Measurements from ENCODE around the gene LUC7L.
"Not testable (repeated sequence)": the region's sequence is repeated elsewhere in the genome, so short reads cannot be mapped to it uniquely, and the experiment has no call there.

The LUC7L gene

DNA sequence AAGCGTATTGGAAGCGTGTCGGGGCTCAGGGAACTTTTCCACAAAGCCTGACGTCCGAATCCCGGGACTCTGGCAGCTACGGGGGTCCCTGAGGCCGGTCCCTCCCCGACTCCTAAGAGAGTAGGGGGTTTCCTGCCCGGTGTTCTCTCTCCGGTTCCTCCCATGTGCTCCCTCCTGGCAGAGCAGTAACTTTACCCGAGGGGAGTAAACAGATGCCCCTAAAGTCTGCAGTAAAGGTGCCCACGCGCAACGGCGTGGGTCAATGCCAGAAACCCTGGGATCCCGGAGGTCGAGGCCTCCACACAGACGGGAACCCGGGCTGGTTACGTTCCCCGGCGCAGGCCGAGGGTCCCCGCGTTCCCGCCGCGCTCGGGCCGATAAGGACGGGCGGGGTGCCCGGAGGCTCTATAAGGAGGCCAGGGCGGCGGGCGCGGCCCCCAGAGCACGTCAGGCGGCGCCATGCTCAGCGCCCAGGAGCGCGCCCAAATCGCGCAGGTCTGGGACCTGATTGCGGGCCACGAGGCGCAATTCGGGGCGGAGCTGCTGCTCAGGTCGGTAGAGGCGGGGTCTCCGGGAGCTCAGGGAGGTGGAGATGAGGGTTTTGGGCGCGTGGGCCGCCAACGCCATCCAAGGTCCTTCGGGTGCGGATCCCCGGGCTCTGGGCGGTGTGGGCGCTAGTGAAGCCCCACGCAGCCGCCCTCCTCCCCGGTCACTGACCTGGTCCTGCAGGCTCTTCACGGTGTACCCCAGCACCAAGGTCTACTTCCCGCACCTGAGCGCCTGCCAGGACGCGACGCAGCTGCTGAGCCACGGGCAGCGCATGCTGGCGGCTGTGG, 63.5 kb downstream of the LUC7L start, which contains the start of gene HBM:
HBM (plus strand) TSS at position 440 of the 836 bp plus-strand sequence; CDS start at position 460, 20 bp downstream.
- DNase-seq (ENCODE audit: low read depth) = no peak

DNA sequence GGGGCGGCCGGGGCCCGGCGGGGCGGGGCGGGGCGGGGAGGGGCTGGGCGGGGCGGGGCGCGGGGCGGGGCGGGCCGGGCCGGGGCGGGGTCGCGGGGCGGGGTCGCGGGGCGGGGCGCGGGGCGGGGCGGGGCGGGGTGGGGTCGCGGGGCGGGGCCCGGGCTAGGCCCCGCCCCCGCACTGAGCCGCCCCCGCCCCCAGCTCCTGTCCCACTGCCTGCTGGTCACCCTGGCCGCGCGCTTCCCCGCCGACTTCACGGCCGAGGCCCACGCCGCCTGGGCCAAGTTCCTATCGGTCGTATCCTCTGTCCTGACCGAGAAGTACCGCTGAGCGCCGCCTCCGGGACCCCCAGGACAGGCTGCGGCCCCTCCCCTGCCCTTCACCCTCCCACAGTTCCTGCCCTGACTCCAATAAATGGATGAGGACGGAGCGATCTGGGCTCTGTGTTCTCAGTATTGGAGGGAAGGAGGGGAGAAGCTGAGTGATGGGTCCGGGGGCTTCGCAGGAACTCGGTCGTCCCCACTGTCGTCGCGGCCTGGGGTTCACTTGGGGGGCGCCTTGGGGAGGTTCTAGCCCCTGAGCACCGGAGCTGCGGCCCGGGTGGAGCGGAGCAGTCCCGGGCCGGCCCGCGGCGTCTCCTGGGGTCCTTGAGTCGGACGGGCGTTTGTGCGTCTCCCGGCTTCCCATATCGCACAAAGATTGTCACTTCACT, 64.3 kb downstream of the LUC7L start:
- DNase-seq (ENCODE audit: low read depth) = no peak

DNA sequence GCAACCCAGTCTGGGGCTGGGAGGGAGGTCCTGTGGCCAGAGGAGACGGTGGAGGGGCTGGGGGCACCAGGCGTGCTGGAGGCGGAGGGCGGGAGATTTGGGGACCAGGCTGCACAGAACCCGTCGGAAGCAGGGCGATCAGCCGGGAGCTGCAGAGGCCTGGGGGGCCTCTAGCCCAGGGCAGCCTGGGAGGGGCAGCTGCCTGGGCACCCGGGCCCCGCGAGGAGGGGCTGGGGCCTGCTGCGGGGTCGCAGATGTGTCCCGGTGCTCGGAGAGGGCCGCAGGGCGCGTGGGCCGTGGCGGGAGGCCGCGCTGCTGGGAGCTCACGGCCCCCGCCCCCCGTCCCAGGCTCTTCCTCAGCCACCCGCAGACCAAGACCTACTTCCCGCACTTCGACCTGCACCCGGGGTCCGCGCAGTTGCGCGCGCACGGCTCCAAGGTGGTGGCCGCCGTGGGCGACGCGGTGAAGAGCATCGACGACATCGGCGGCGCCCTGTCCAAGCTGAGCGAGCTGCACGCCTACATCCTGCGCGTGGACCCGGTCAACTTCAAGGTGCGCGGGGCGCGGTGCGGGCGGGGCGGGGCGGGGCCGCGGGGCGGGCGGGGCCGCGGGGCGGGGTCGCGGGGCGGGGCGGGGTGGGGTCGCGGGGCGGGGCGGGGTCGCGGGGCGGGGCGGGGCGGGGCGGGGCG, 65.0 kb downstream of the LUC7L start:
- DNase-seq (ENCODE audit: low read depth) = not testable (repeated sequence)

DNA sequence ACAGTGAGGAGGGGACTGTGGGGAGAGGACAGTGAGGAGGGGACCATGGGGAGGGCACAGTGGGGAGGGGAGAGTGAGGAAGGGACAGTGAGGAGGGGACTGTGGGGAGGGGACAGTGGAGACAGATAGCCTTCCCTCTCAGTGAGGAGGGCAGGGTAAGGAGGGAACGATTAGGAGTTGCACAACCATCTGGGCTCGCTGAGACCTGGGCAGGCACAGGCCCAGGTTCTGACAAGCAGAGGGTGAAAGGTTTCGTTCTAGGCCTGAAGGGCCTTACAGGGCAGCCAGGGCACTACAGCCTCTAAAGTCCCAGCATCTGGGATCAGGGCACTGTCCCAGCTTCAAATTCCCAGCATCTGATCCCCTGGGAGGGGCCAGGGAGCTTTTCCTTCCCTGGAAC, 65.6 kb downstream of the LUC7L start:
- DNase-seq (ENCODE audit: low read depth) = not testable (repeated sequence)

DNA sequence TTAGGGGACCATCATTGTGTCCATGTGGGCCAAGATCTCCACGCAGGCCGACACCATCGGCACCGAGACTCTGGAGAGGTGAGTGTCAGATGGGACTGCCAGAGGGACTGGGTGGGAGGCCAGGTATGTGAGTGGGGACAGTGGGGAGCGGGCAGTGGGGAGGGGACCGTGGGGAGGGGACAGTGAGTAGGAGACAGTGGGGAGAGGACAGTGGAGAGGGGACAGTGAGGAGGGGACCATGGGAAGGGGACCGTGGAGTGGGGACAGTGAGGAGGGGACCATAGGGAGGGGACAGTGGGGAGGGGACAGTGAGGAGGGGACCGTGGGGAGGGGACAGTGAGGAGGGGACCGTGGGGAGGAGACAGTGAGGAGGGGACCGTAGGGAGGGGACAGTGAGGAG, 66.1 kb downstream of the LUC7L start:
- DNase-seq (ENCODE audit: low read depth) = not testable (repeated sequence)

DNA sequence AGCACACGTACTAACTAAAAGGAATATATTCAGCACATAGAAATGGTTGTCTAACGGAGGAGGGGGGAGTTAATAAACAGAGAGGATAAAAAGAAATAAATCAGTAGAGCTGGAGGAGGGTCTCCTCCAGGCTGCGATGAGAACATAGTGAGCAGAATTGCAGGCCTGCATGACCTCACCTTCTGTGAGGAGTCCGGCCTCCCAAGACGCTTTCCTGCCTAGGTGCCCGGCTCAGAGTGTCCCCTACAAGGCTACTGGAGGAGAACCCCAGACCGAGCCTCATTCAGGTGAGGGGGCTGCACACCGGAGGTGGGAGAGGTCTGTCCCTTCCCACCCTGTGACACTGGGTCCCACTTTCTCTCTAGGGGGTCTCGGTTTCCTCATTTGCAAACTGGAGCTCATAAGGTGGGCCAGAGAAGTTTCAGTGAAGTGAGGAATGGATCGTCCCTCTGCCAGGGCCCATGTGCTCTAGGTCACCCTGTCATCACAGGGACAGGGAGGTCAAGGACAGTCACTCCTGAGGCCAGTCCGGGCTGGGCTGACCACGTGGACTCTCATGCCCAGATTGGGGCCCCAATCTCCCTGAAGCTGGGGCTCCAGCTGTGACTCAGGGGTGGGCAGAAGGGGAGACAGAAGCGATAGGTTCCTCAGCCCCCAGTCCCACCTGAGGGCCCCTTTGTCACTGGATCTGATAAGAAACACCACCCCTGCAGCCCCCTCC, 66.8 kb downstream of the LUC7L start:
- DNase-seq (ENCODE audit: low read depth) = no peak

DNA sequence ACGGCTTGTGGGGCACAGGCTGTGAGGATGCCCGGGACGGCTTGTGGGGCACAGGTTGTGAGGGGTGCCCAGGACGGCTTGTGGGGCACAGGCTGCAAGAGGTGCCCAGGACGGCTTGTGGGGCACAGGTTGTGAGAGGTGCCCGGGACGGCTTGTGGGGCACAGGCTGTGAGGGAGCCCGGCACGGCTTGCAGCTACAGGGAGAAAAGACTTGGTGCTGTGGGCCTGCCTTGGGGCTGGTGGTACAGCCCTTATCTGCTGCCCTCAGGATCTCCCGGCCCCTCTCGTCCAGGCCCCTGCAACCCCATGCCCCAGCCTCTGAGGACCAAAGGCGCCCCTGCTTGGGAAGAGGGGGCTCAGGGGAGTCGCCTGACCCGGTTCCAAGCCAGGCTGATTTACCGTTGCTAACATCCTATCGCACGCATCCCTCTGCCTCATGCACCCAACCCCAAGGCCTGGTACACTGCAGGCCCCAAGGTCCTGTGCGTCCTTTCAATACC, 68.5 kb downstream of the LUC7L start:
- DNase-seq (ENCODE audit: low read depth) = no peak

DNA sequence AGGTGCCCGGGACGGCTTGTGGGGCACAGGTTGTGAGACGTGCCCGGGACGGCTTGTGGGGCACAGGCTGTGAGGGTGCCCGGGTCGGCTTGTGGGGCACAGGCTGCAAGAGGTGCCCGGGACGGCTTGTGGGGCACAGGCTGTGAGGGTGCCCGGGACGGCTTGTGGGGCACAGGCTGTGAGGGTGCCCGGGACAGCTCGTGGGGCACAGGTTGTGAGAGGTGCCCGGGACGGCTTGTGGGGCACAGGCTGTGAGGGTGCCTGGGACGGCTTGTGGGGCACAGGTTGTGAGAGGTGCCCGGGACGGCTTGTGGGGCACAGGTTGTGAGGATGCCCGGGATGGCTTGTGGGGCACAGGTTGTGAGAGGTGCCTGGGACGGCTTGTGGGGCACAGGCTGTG, 69.0 kb downstream of the LUC7L start:
- DNase-seq (ENCODE audit: low read depth) = not testable (repeated sequence)

DNA sequence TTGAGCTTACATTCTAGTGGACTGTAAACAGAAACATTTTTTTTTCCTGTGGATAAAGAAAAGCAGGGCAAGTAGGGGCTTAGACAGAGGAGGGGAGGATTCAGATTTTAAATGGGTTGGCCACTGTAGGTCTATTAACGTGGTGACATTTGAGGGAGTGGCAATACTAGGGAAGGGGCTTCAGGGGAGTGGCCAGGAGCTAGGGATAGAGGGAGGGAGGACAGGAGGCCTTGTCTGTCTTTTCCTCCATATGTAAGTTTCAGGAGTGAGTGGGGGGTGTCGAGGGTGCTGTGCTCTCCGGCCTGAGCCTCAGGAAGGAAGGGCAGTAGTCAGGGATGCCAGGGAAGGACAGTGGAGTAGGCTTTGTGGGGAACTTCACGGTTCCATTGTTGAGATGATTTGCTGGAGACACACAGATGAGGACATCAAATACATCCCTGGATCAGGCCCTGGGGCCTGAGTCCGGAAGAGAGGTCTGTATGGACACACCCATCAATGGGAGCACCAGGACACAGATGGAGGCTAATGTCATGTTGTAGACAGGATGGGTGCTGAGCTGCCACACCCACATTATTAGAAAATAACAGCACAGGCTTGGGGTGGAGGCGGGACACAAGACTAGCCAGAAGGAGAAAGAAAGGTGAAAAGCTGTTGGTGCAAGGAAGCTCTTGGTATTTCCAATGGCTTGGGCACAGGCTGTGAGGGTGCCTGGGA, 70.0 kb downstream of the LUC7L start:
- no peak for DNase-seq (ENCODE audit: low read depth)

DNA sequence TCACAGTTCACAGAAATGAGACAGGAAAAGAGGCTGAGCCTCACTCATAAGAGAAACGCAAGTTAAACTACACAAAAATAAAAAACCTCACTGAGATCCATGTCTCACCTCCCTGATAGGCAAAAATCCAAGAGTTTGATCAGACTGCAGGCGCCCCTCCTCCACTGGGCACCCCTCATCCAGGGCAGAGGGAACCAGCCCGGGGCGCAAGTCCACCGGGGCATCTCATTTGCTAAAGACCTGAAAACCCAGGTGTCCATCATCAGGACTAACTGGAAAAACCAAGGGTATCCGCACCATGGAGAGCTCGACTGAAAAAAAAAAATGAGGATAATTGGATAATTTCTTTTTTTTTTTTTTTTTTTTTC, 74.2 kb downstream of the LUC7L start:
- DNase-seq (ENCODE audit: low read depth) = no peak

DNA sequence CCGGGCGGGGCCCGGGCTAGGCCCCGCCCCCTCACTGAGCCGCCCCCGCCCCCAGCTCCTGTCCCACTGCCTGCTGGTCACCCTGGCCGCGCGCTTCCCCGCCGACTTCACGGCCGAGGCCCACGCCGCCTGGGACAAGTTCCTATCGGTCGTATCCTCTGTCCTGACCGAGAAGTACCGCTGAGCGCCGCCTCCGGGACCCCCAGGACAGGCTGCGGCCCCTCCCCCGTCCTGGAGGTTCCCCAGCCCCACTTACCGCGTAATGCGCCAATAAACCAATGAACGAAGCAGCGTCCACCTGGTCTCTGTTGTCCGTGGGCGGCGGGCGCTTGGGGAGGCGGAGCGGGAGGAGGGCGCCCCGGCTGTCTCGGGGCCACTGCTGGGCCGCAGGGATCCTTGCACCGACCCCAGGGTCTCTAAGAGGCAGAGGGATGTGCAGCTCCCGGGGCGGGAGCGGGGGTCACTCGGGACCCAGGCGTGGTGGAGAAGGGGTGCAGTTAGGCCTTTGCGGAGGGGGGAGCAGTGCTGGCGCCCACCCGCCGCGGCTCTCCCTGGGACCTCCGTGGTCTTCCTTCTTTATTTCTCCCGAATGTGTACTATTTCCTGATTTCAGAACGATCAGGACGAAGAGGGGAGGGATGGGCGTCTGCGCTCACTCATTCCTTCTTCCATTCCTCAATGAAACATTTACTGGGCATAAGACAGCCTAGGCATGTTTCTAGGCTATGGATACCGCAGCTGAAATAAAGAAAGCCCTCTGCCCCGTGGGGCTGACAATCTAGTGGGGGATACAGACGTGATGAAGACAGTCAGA, 74.8 kb downstream of the LUC7L start:
- DNase-seq (ENCODE audit: low read depth) = no peak

DNA sequence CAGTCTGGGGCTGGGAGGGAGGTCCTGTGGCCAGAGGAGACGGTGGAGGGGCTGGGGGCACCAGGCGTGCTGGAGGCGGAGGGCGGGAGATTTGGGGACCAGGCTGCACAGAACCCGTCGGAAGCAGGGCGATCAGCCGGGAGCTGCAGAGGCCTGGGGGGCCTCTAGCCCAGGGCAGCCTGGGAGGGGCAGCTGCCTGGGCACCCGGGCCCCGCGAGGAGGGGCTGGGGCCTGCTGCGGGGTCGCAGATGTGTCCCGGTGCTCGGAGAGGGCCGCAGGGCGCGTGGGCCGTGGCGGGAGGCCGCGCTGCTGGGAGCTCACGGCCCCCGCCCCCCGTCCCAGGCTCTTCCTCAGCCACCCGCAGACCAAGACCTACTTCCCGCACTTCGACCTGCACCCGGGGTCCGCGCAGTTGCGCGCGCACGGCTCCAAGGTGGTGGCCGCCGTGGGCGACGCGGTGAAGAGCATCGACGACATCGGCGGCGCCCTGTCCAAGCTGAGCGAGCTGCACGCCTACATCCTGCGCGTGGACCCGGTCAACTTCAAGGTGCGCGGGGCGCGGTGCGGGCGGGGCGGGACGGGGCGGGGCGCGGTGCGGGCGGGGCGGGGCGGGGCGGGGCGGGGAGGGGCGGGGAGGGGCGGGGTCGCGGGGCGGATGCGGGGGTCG, 75.6 kb downstream of the LUC7L start:
- not testable (repeated sequence) for DNase-seq (ENCODE audit: low read depth)

DNA sequence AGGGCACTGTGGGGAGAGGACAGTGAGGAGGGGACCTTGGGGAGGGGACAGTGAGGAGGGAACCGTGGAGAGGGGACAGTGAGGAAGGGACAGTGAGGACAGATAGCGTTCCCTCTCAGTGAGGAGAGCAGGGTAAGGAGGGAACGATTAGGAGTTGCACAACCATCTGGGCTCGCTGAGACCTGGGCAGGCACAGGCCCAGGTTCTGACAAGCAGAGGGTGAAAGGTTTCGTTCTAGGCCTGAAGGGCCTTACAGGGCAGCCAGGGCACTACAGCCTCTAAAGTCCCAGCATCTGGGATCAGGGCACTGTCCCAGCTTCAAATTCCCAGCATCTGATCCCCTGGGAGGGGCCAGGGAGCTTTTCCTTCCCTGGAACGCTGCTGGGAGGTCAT, 76.1 kb downstream of the LUC7L start:
- DNase-seq (ENCODE audit: low read depth) = not testable (repeated sequence)

DNA sequence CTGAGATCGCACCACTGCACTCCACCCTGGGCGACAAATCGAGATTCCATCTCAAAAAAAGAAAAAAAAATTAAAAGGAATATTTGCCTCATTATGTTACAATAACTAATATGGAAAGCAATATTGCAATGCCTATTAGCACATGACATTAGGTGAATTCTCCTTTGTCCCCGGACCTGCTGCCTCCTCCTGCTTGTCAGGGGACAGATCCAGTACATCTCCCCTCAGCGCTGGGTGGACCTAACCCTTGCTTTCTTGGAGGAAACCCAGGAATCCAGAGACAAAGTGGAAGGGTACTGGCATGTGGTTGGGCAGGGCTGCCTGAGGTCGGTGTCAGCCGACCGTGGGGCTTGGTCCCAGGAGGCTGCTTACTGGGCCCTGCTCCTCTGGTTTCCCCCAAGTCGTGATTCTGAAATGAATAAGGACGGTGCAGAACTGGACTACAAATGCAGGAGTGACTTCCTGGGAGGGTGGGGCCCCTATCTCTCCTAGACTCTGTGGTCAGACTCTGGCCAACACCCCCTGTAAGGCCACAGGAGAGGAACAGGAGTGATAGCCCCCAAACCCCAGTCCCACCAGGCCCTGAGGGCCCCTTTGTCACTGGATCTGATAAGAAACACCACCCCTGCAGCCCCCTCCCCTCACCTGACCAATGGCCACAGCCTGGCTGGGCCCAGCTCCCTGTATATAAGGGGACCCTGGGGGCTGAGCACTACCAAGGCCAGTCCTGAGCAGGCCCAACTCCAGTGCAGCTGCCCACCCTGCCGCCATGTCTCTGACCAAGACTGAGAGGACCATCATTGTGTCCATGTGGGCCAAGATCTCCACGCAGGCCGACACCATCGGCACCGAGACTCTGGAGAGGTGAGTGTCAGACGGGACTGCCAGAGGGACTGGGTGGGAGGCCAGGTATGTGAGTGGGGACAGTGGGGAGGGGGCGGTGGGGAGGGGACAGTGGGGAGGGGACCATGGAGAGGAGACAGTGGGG, 76.8 kb downstream of the LUC7L start, which contains the start of gene HBZ:
HBZ (plus strand) TSS at position 504 of the 988 bp plus-strand sequence; CDS start at position 770, 266 bp downstream.
- no peak for DNase-seq (ENCODE audit: low read depth)

DNA sequence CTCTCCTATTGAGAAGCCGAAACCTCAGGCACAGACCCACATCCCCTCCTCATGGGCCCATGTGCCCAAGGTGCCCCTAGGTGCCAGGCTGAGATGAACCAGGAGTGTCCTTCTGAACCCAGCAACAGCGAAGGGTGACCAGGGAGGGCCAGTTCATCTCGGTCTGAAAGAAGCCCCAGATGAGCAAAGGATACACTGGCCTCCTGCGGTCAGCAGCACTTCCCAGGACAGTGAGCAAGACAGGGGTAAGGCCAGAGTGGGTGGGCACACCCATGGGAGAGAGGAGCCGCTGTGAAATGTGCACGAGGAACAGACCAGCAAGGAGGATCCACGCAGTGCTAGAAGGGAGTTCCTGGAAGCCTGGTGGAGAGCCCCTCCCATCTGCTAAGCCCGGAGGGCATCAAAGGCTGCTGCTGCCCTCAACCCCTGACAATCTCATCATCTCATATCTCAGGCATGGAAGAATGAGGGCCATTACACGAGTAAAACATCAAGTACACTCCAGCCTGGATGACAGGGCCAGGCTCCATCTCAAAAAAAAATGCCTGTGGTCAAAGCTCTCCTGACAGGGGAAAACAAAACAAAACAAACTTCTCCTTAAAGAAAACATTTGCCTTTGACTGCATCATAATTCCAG, 80.1 kb downstream of the LUC7L start:
- no peak for DNase-seq (ENCODE audit: low read depth)

DNA sequence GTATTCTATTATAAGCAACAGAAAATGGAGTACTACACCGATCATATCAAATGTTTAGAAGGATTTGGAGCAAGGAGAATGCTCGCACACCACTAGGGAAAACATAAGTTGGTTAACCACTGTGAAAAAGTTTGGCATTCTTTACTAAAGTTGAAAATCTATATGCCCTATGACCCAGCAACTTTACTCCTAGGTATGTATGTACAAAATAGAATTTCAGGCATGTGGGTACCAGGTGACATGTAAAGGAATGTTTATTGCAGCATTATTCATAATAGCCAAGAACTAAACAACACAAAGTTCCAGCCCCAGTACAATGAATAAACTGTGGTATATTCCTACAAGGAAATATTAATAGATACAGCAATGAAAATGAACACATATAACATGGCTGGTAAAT, 82.6 kb downstream of the LUC7L start:
- DNase-seq (ENCODE audit: low read depth) = no peak

DNA sequence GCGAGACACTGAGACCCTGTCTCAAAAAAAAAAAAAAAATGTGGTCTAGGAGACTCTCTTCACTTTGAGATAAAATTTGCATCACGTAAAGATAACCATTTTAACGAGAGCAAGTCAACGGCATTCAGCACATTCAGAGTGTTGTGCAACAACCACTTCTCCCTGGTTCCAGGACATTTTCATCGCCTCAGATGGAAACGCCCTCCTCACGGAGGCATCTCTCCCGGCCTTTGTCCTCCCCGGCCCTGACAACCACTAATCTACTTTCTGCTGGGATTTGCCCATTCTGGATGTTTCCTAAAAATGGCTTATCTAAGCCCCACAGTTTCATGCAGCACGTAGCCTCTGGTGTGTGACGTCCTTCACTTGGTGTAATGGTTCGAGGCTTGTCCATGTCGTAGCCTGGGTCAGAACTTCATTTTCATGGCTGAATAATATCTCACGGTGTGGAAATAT, 84.4 kb downstream of the LUC7L start:
- DNase-seq (ENCODE audit: low read depth) = no peak

DNA sequence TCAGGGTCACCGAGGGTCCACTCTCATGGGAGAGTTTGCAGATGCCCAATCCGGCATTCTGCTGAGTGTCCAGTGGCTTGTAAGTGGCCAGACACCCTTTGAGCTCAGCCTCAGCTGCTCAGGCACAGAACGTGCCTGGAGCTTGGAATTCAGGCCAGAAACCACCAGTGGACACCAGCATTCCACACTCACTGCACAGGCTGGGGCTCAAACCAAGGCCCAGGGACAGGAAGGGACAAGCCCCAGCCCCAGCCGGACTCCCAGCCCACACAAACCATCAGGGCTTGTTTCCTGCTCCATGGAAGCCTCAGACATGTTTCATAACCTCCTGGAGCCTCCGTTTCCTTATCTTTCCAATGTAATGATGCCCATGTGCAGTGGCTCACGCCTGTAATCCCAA, 85.8 kb downstream of the LUC7L start:
- DNase-seq (ENCODE audit: low read depth) = no peak

Measured in activated gamma-delta T cell treated with anti-CD3 and anti-CD28 coated beads, Interleukin-2, amount 50 U/mL, for 16 hours (primary cell).